Activated CD8-positive, alpha-beta T cell treated with anti-CD3 and anti-CD28 coated beads for 36 hours (primary cell): ENCODE measurements around the gene BFSP1. TPM values are rescaled to one million over a fixed set of nuclear protein-coding genes. Genes with fewer than 3 reads are reported as not detected.

Experiments
- ATAC-seq: fragments of 200-7000 bp; cut with Tn5 transposase; one replicate; pipeline ENCODE4 v1.10.0; 2021; ENCODE audit warnings: mild to moderate bottlenecking, moderate library complexity
- CTCF ChIA-PET: fragments of 350-600 bp; sonication (Branson Sonifier 250); formaldehyde crosslinking; loops from one replicate; lab custom pipeline; 2021; ENCODE audit warnings: antibody characterized with exemption; lab: Charles Lee
- POLR2A ChIA-PET: fragments of 350-600 bp; sonication (Branson Sonifier 250); formaldehyde crosslinking; loops from one replicate; lab custom pipeline; 2021; ENCODE audit warnings: antibody characterized with exemption; lab: Charles Lee
- DNase-seq: peaks from one replicate; pipeline ENCODE4 v3.0.0-alpha.2; 2020
- H3K27ac Mint-ChIP-seq: one replicate; pipeline ENCODE4 v1.8.0; 2021; ENCODE audit warnings: mild to moderate bottlenecking, mixed read lengths
- H3K27me3 Mint-ChIP-seq: one replicate; pipeline ENCODE4 v1.8.0; 2021; ENCODE audit warnings: mixed read lengths
- H3K36me3 Mint-ChIP-seq: one replicate; pipeline ENCODE4 v1.8.0; 2021; ENCODE audit warnings: low read depth, mixed read lengths
- H3K4me1 Mint-ChIP-seq: one replicate; pipeline ENCODE4 v1.8.0; 2021; ENCODE audit warnings: low read depth, mixed read lengths
- H3K4me3 Mint-ChIP-seq: one replicate; pipeline ENCODE4 v1.8.0; 2021; ENCODE audit warnings: mild to moderate bottlenecking, moderate library complexity, mixed read lengths
- H3K9me3 Mint-ChIP-seq: one replicate; pipeline ENCODE4 v1.8.0; 2021; ENCODE audit warnings: mixed read lengths
- intact Hi-C: fragments of 100-400 bp; cut with micrococcal nuclease; formaldehyde crosslinking; loops from one replicate; pipeline ENCODE4 v1.10.0; 2022
- total RNA-seq, 2 experiments: library from RNA; stranded (reverse); gene quantifications; one replicate each; pipeline ENCODE4 v1.2.3, GENCODE V29; 2021
- TF ChIP-seq, protein P1 (sequence below): fragments of 200-600 bp; IDR thresholded peaks from one replicate; pipeline ENCODE4 v1.8.0; 2022; ENCODE audit warnings: antibody characterized with exemption, mild to moderate bottlenecking

Gene BFSP1
- total RNA-seq, 2 experiments from 2014 or later = 0.18 TPM

DNA sequence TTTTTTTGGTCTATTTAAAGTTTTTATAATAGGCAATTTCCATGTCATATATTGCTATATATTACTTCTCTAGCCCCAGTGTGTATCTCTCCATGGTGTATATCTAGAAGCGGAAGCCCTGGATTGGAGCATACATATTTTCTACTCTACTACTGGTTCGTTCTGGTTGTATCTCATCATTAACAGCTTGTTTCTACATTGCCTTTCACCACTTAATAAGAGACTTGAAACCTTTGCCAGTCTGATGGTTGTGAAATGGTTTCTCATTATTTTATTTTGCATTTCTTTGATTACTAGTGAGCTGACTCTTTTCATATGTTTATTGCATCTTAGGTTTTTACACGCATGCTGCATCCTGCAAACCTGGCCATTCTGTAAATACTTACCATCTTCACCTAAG, 42.3 kb upstream of the BFSP1 start:
- H3K4me1 Mint-ChIP-seq = peaks cover 22% of the 10 kb centered on the region
- H3K27me3 Mint-ChIP-seq = no peaks in the 10 kb centered on the region
- TF ChIP-seq, protein P1, sequence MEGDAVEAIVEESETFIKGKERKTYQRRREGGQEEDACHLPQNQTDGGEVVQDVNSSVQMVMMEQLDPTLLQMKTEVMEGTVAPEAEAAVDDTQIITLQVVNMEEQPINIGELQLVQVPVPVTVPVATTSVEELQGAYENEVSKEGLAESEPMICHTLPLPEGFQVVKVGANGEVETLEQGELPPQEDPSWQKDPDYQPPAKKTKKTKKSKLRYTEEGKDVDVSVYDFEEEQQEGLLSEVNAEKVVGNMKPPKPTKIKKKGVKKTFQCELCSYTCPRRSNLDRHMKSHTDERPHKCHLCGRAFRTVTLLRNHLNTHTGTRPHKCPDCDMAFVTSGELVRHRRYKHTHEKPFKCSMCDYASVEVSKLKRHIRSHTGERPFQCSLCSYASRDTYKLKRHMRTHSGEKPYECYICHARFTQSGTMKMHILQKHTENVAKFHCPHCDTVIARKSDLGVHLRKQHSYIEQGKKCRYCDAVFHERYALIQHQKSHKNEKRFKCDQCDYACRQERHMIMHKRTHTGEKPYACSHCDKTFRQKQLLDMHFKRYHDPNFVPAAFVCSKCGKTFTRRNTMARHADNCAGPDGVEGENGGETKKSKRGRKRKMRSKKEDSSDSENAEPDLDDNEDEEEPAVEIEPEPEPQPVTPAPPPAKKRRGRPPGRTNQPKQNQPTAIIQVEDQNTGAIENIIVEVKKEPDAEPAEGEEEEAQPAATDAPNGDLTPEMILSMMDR = no peak
- no peak overlapping the region for H3K4me3 Mint-ChIP-seq
- ChIA-PET CTCF (interaction anchor here (0.6 to 4.3 kb wide), 6 partner anchors 13 to 360 kb away, joined by 3 to 15 read pairs (median 6); no protein-coding TSS in a partner anchor), POLR2A (no interaction called here)
- H3K27ac Mint-ChIP-seq = no peak overlapping the region
- H3K9me3 Mint-ChIP-seq = no peaks in the 10 kb centered on the region
- ATAC-seq (no peak), DNase-seq (no peak)
- intact Hi-C loops = no loop called here
- H3K36me3 Mint-ChIP-seq = peaks cover 1% of the 10 kb centered on the region

DNA sequence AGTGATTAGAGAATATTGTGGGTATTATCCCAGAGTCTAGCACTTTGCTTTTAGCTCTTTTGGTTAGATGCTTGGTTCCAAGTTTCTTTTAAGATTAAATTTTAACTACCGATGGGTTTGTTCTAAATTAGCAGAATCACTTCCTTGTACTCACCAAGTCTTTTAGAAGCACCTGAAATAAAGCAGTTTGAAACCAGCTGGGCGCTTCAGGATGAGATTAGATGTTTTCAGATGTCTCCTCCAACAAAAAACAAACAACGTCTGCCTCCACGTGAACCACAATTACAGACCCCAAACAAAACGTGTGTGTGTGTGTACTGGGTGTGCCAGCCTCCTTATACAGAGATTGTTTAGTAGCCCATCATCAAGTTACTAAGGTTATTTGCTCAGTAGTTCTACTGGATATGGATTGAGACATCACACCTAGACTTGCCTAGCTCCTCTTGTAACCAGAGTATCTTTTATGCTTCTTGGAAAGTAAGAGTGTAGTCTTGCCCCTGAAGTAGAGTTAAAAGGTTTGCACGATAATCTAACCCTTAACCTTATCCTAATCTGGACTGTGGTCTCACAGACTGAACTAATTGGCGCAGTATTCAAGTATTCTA, 41.0 kb upstream of the BFSP1 start:
- Mint-ChIP-seq H3K36me3 (peaks cover 1% of the 10 kb centered on the region), H3K4me1 (peaks cover 22% of the 10 kb centered on the region), H3K27ac (no peak overlapping the region), H3K27me3 (no peaks in the 10 kb centered on the region), H3K4me3 (peak overlapping the region; percentile 83), H3K9me3 (no peaks in the 10 kb centered on the region)
- no peak for DNase-seq
- no peak for ATAC-seq
- TF ChIP-seq, protein P1 = no peak
- ChIA-PET CTCF (interaction anchor here (1.0 to 4.3 kb wide), 5 partner anchors 15 to 811 kb away, joined by 3 to 15 read pairs (median 10); no protein-coding TSS in a partner anchor), POLR2A (interaction anchor here (0.5 to 2.1 kb wide), 4 partner anchors 9 to 41 kb away, joined by 3 to 7 read pairs (median 3); partner anchors contain the start of gene BFSP1)
- intact Hi-C loops = no loop called here

DNA sequence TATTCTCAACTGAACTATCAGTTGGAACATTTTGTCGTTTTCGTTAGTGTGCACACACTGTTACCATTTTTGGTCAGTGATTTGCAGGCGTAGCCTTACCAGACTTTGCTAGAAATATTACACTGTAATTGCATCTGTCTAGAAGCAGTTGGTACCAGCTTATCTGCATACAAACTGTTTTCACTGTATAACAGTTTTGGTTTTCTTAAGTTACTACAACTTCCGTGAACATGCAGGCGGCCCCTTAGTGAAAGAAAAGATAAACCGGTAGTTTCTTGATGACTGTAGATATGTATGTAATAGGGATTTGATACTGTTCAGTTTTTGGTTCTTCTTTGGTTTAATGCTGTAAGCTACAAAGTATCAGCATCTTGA, 40.0 kb upstream of the BFSP1 start:
- H3K27me3 Mint-ChIP-seq = peaks cover under 1% of the 10 kb centered on the region
- TF ChIP-seq, protein P1 = no peak
- ChIA-PET POLR2A (interaction anchor here (0.6 to 2.1 kb wide), 10 partner anchors 9 to 395 kb away, joined by 3 to 7 read pairs (median 3); partner anchors contain the start of genes BFSP1 and RRBP1), CTCF (interaction anchor here (0.8 to 4.3 kb wide), 12 partner anchors 10 to 327 kb away, joined by 3 to 15 read pairs (median 5); partner anchors contain the start of gene RRBP1)
- ATAC-seq = peak; percentile 36
- intact Hi-C loops = no loop called here
- no peaks in the 10 kb centered on the region for H3K9me3 Mint-ChIP-seq
- peaks cover 21% of the 10 kb centered on the region for H3K4me1 Mint-ChIP-seq
- peak; percentile 35 for DNase-seq
- peak overlapping the region; percentile 65 for H3K27ac Mint-ChIP-seq
- peak overlapping the region; percentile 83 for H3K4me3 Mint-ChIP-seq
- H3K36me3 Mint-ChIP-seq = peaks cover 1% of the 10 kb centered on the region

DNA sequence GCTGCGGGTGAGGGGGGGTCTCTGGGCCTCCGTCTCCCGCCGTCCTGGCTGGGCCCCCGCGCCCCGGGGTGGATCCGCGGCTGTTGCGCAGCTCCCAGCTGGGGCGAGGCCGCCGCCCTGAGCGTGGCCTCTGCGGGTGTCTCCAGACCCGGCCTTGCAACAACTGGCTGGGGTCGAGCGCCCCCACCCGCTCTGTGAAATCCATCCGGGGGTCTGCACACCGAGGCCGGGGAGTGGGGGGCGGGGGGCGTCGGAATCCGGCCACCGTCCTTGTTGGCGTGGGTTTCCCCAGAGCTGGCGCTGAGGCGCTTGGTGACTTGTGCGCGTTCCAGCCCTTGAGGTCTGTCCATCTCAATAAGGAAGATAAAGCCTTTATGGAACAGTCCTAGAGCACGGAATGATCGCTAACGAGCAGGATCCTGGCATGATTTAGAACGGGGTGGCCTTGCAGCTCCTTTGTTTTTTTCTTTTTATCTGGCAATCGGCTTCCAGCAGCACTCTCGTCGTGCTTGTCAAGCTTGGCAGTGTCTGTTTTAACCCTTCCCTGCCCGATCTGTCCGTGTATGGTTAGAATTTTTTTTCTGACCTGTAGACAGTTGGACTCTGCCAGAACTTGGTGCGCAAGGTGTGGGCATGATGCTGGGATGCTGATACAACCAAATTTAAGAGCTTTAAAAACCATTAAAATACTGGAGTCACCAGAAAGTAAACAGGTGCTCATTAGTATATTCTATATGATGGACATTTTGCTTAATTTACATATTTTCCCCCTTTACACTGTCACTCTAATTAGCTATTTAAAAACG, 39.4 kb upstream of the BFSP1 start:
- no peaks in the 10 kb centered on the region for H3K9me3 Mint-ChIP-seq
- ATAC-seq (peak; percentile 31), DNase-seq (peak; percentile 19)
- peaks cover 2% of the 10 kb centered on the region for H3K27me3 Mint-ChIP-seq
- ChIA-PET POLR2A (interaction anchor here (0.6 to 2.1 kb wide), 12 partner anchors 10 to 399 kb away, joined by 3 to 7 read pairs (median 4); partner anchors contain the start of genes BFSP1, MGME1 and RRBP1), CTCF (interaction anchor here (0.7 to 4.3 kb wide), 17 partner anchors 10 to 399 kb away, joined by 3 to 15 read pairs (median 4); partner anchors contain the start of gene RRBP1)
- TF ChIP-seq, protein P1 = no peak
- intact Hi-C loops = no loop called here
- H3K27ac Mint-ChIP-seq = peak overlapping the region; percentile 65
- H3K4me3 Mint-ChIP-seq = peak overlapping the region; percentile 83
- H3K36me3 Mint-ChIP-seq = no peaks in the 10 kb centered on the region
- H3K4me1 Mint-ChIP-seq = peaks cover 16% of the 10 kb centered on the region
